ENCODE results near the gene COMT. TPM values are rescaled to one million over a fixed set of nuclear protein-coding genes. Genes with fewer than 3 reads are reported as not detected.

Gene COMT
- total and polyA plus RNA-seq, 10 donors, result 63.5 to 216 (median 99.3) TPM

- no peaks in the 10 kb centered on the region for H3K9me3 ChIP-seq
- peaks cover 0 to 40% (median 15%) of the 10 kb centered on the region in 6 donors for H3K36me3 ChIP-seq
- intact Hi-C loops (cut with DNase I; ENCODE audit: low total_unique reads), result no loop called here
- peaks cover 4 to 46% (median 30%) of the 10 kb centered on the region in 6 donors for H3K4me1 ChIP-seq
- 91 to 100% (median 94%) methylated on average over 1 to 8 of the region's 8 CpGs for WGBS, 5 donors
- peaks cover 0 to 8% (median 0%) of the 10 kb centered on the region in 7 donors for H3K27me3 ChIP-seq (replicated peaks in 1 of 7)
- no peak overlapping the region for H3K27ac ChIP-seq
- peak; percentile 61 for DNase-seq
- H3K4me3 ChIP-seq, result no peak overlapping the region
- TF ChIP-seq CTCF (IDR thresholded peaks at IDR 0.05 in 8 of 11, conservative IDR thresholded peaks at IDR 0.05 in 3 of 11), result no peak
- peak in 1 of 3 donors; percentile 24 for TF ChIP-seq POLR2AphosphoS5 (IDR thresholded peaks at IDR 0.05)
- no peak for TF ChIP-seq POLR2A (IDR thresholded peaks at IDR 0.05)
Measured at GRCh38 chr22:19982991-19983578, 41.5 kb downstream of the COMT start.

- 75 to 89% (median 82%) methylated on average over 5 of the region's 5 CpGs for WGBS, 5 donors
- intact Hi-C loops (cut with DNase I; ENCODE audit: low total_unique reads), result no loop called here
Measured at GRCh38 chr22:19983741-19984140, 42.2 kb downstream of the COMT start.

GRCh38 chr22:19984201-19984753 lies 42.7 kb downstream of the COMT start:
- WGBS, 5 donors, result 78 to 91% (median 85%) methylated on average over 18 to 19 of the region's 19 CpGs
- peak; percentile 69 for DNase-seq
- Histone ChIP-seq H3K27ac (peak overlapping the region in 1 of 8 donors; percentile 21), H3K9me3 (no peaks in the 10 kb centered on the region), H3K4me3 (peak overlapping the region in 4 of 8 donors; percentile 3 to 78 (median 62)), H3K36me3 (peaks cover 0 to 28% (median 10%) of the 10 kb centered on the region in 6 donors), H3K4me1 (peaks cover 4 to 53% (median 32%) of the 10 kb centered on the region in 6 donors), H3K27me3 (replicated peaks in 1 of 7) (peaks cover 0 to 8% (median 0%) of the 10 kb centered on the region in 7 donors)
- intact Hi-C loops (cut with DNase I; ENCODE audit: low total_unique reads), result no loop called here
- no peak for TF ChIP-seq CTCF (IDR thresholded peaks at IDR 0.05 in 8 of 11, conservative IDR thresholded peaks at IDR 0.05 in 3 of 11)
- no peak for TF ChIP-seq POLR2AphosphoS5 (IDR thresholded peaks at IDR 0.05)
- TF ChIP-seq POLR2A (IDR thresholded peaks at IDR 0.05), result no peak

More at GRCh38 chr22:19983741-19984140, 42.2 kb downstream of the COMT start:
- peaks cover 0 to 8% (median 0%) of the 10 kb centered on the region in 7 donors for H3K27me3 ChIP-seq (replicated peaks in 1 of 7)
- peak overlapping the region in 1 of 8 donors; percentile 21 for H3K27ac ChIP-seq
- DNase-seq, result peak; percentile 73
- no peak overlapping the region for H3K4me3 ChIP-seq
- H3K4me1 ChIP-seq, result peaks cover 4 to 51% (median 32%) of the 10 kb centered on the region in 6 donors
- H3K9me3 ChIP-seq, result no peaks in the 10 kb centered on the region
- H3K36me3 ChIP-seq, result peaks cover 0 to 33% (median 12%) of the 10 kb centered on the region in 6 donors
- TF ChIP-seq POLR2AphosphoS5 (IDR thresholded peaks at IDR 0.05) (no peak), CTCF (IDR thresholded peaks at IDR 0.05 in 8 of 11, conservative IDR thresholded peaks at IDR 0.05 in 3 of 11) (no peak), POLR2A (IDR thresholded peaks at IDR 0.05) (no peak)
